GM23248 (cell line): ENCODE measurements around the gene POLR3H. TPM values are rescaled to one million over a fixed set of nuclear protein-coding genes. Genes with fewer than 3 reads are reported as not detected.
A peak's percentile ranks its signal among the peaks of the same experiment; 100 is the strongest.

Experiments used
- DNase-seq: peaks from one replicate; pipeline ENCODE4 v3.0.0-alpha.2; 2015
- H2AFZ ChIP-seq: fragments of 200-600 bp; sonication (generic); 2 replicates; pipeline ENCODE4 v1.6.1; 2016; ENCODE audit warnings: antibody characterized with exemption
- H3F3A ChIP-seq: fragments of 200-600 bp; sonication (generic); 2 replicates; pipeline ENCODE4 v1.6.1; 2016; ENCODE audit warnings: mild to moderate bottlenecking, antibody characterized with exemption, mixed run types; ENCODE audit not compliant: insufficient read depth
- H3K27ac ChIP-seq: fragments of 200-600 bp; sonication (generic); 2 replicates; pipeline ENCODE4 v1.5.1; 2016; ENCODE audit warnings: mild to moderate bottlenecking
- H3K27me3 ChIP-seq: fragments of 200-600 bp; sonication (generic); replicated peaks from 2 replicates; pipeline ENCODE4 v1.6.1; 2016; ENCODE audit warnings: mild to moderate bottlenecking; ENCODE audit not compliant: insufficient read depth
- H3K36me3 ChIP-seq: fragments of 200-600 bp; sonication (generic); 2 replicates; pipeline ENCODE4 v1.6.1; 2016; ENCODE audit warnings: low read depth, mild to moderate bottlenecking
- H3K4me1 ChIP-seq: fragments of 200-600 bp; sonication (generic); 2 replicates; pipeline ENCODE4 v1.6.1; 2016; ENCODE audit warnings: mild to moderate bottlenecking; ENCODE audit not compliant: insufficient read depth
- H3K4me2 ChIP-seq: fragments of 200-600 bp; sonication (generic); one replicate; pipeline ENCODE4 v1.6.1; 2016; ENCODE audit warnings: mild to moderate bottlenecking; ENCODE audit not compliant: unreplicated experiment
- H3K4me3 ChIP-seq: fragments of 200-600 bp; sonication (generic); 2 replicates; pipeline ENCODE4 v1.5.1; 2016; ENCODE audit warnings: mild to moderate bottlenecking
- H3K79me2 ChIP-seq: fragments of 200-600 bp; sonication (generic); 2 replicates; pipeline ENCODE4 v1.6.1; 2016; ENCODE audit warnings: mild to moderate bottlenecking; ENCODE audit not compliant: insufficient read depth
- H3K9ac ChIP-seq: fragments of 200-600 bp; sonication (generic); 2 replicates; pipeline ENCODE4 v1.6.1; 2016; ENCODE audit warnings: mild to moderate bottlenecking
- H3K9me2 ChIP-seq: fragments of 200-600 bp; sonication (generic); 2 replicates; pipeline ENCODE4 v1.6.1; 2016; ENCODE audit warnings: mixed run types, mild to moderate bottlenecking, moderate library complexity; ENCODE audit not compliant: insufficient read depth
- H3K9me3 ChIP-seq: fragments of 200-600 bp; sonication (generic); one replicate; pipeline ENCODE4 v1.6.1; 2017; ENCODE audit warnings: low read depth
- H4K20me1 ChIP-seq: fragments of 200-600 bp; sonication (generic); 2 replicates; pipeline ENCODE4 v1.6.0; 2016; ENCODE audit not compliant: insufficient read depth
- EZH2 ChIP-seq: fragments of 200-600 bp; sonication (generic); IDR thresholded peaks from 2 replicates; pipeline ENCODE4 v1.6.1; 2018; ENCODE audit warnings: antibody characterized with exemption, mild to moderate bottlenecking; ENCODE audit not compliant: insufficient read depth, poor library complexity, severe bottlenecking
- EZH2phosphoT487 ChIP-seq: fragments of 200-600 bp; sonication (generic); IDR thresholded peaks from 2 replicates; pipeline ENCODE4 v1.6.1; 2018; ENCODE audit warnings: antibody characterized with exemption, moderate library complexity, mild to moderate bottlenecking, low read depth; ENCODE audit not compliant: insufficient read depth
- WGBS, 2 experiments: methylation state at CpG; one replicate each; pipeline ENCODE4 v1.1.6; 2015 to 2017; ENCODE audit warnings: low lambda C conversion rate in 2 of 2, low coverage in 1 of 2; ENCODE audit errors: missing lambda C conversion rate in 2 of 2; 5-methylcytosine and 5-hydroxymethylcytosine counted together
- in situ Hi-C: fragments of 300-500 bp; cut with MboI; formaldehyde crosslinking; loops from 2 replicates; pipeline ENCODE4 v1.15.0; 2020
- polyA plus RNA-seq: library from polyadenylated mRNA; unstranded; fragments of >200 nt; fragmentation: Nextera tagmentation; extraction: Ambion mirVana; gene quantifications from 2 replicates; pipeline ENCODE4 v1.2.1, GENCODE V29; 2016
- total RNA-seq: library from RNA; depleted of rRNA; stranded (reverse); fragments of >200 nt; shearing (Covaris generic); gene quantifications from 2 replicates; pipeline ENCODE4 v1.2.3, GENCODE V29; 2014

POLR3H gene
- total and polyA plus RNA-seq, 2 experiments from 2014 or later, result 21.2 to 49.6 TPM

GRCh38 chr22:41518048-41518347, 26.3 kb downstream of the POLR3H start:
- TF ChIP-seq EZH2phosphoT487, result no peak
- no peak for TF ChIP-seq EZH2
- Histone ChIP-seq H3K9ac (no peak overlapping the region), H3K79me2 (no peaks in the 10 kb centered on the region), H3K9me2 (no peaks in the 10 kb centered on the region), H3K4me3 (no peak overlapping the region), H3K4me2 (no peak overlapping the region), H3K9me3 (no peaks in the 10 kb centered on the region), H2AFZ (no peak overlapping the region), H3K27me3 (no peaks in the 10 kb centered on the region), H3K27ac (no peak overlapping the region), H3K4me1 (peaks cover 2% of the 10 kb centered on the region; the same call in 1 of the 2 replicates), H4K20me1 (no peaks in the 10 kb centered on the region), H3K36me3 (no peaks in the 10 kb centered on the region), H3F3A (no peaks in the 10 kb centered on the region; the same call in 1 of the 2 replicates)
- 51 to 60% methylated on average over 7 of the region's 7 CpGs for WGBS, 2 experiments
- in situ Hi-C loops, result loop anchor here (10.0 kb wide), 1 partner anchor 113 kb away; no protein-coding TSS in a partner anchor
- DNase-seq, result no peak

- 45 to 48% methylated on average over 21 to 22 of the region's 22 CpGs for WGBS, 2 experiments
- no peaks in the 10 kb centered on the region for H3K9me2 ChIP-seq
- peaks cover 8% of the 10 kb centered on the region for H3K4me1 ChIP-seq
- H3K9ac ChIP-seq, result no peak overlapping the region
- H3K9me3 ChIP-seq, result no peaks in the 10 kb centered on the region
- peak; percentile 72 for DNase-seq
- H3K79me2 ChIP-seq, result no peaks in the 10 kb centered on the region
- in situ Hi-C loops, result loop anchor here (10.0 kb wide), 1 partner anchor 113 kb away; no protein-coding TSS in a partner anchor
- TF ChIP-seq EZH2phosphoT487, result no peak
- TF ChIP-seq EZH2, result no peak
- H4K20me1 ChIP-seq, result no peaks in the 10 kb centered on the region
- H3K27me3 ChIP-seq, result no peaks in the 10 kb centered on the region
- no peak overlapping the region for H3K4me3 ChIP-seq
- no peaks in the 10 kb centered on the region for H3K36me3 ChIP-seq
- no peak overlapping the region for H2AFZ ChIP-seq
- H3F3A ChIP-seq, result no peaks in the 10 kb centered on the region; the same call in 1 of the 2 replicates
- H3K4me2 ChIP-seq, result no peak overlapping the region
- H3K27ac ChIP-seq, result no peak overlapping the region
Measured at GRCh38 chr22:41517172-41518047, 26.9 kb downstream of the POLR3H start.

- no peaks in the 10 kb centered on the region for H4K20me1 ChIP-seq
- no peaks in the 10 kb centered on the region for H3K79me2 ChIP-seq
- H3K4me2 ChIP-seq, result no peak overlapping the region
- H2AFZ ChIP-seq, result no peak overlapping the region
- DNase-seq, result no peak
- H3K27me3 ChIP-seq, result no peaks in the 10 kb centered on the region
- H3K9me2 ChIP-seq, result no peaks in the 10 kb centered on the region
- in situ Hi-C loops, result loop anchor here (10.0 kb wide), 1 partner anchor 112 kb away; no protein-coding TSS in a partner anchor
- no peaks in the 10 kb centered on the region for H3F3A ChIP-seq
- H3K9me3 ChIP-seq, result no peaks in the 10 kb centered on the region
- 97 to 99% methylated on average over 8 of the region's 8 CpGs for WGBS, 2 experiments
- no peak overlapping the region for H3K4me3 ChIP-seq
- peaks cover 9% of the 10 kb centered on the region for H3K4me1 ChIP-seq
- no peak overlapping the region for H3K9ac ChIP-seq
- H3K36me3 ChIP-seq, result no peaks in the 10 kb centered on the region
- TF ChIP-seq EZH2phosphoT487, result no peak
- no peak for TF ChIP-seq EZH2
- no peak overlapping the region for H3K27ac ChIP-seq
Measured at GRCh38 chr22:41516462-41516861, 27.8 kb downstream of the POLR3H start.

GRCh38 chr22:41513391-41513790, 30.9 kb downstream of the POLR3H start:
- 77 to 80% methylated on average over 5 of the region's 5 CpGs for WGBS, 2 experiments
- Histone ChIP-seq H3K9me2 (no peaks in the 10 kb centered on the region), H4K20me1 (no peaks in the 10 kb centered on the region), H3K27me3 (no peaks in the 10 kb centered on the region), H3K79me2 (no peaks in the 10 kb centered on the region), H3K4me3 (no peak overlapping the region), H3K36me3 (no peaks in the 10 kb centered on the region), H3K4me2 (no peak overlapping the region), H3F3A (no peaks in the 10 kb centered on the region), H3K4me1 (peaks cover 9% of the 10 kb centered on the region), H3K9ac (no peak overlapping the region), H2AFZ (no peak overlapping the region), H3K27ac (no peak overlapping the region), H3K9me3 (no peaks in the 10 kb centered on the region)
- TF ChIP-seq EZH2phosphoT487 (no peak), EZH2 (no peak)
- in situ Hi-C loops, result loop anchor here (10.0 kb wide), 1 partner anchor 109 kb away; no protein-coding TSS in a partner anchor
- DNase-seq, result no peak
